ENCODE measurements around the gene ZP4. TPM values are rescaled to one million over a fixed set of nuclear protein-coding genes. Genes with fewer than 3 reads are reported as not detected.

Gene ZP4
- total RNA-seq, 1 experiment from 2014 or later, result not detected

DNA sequence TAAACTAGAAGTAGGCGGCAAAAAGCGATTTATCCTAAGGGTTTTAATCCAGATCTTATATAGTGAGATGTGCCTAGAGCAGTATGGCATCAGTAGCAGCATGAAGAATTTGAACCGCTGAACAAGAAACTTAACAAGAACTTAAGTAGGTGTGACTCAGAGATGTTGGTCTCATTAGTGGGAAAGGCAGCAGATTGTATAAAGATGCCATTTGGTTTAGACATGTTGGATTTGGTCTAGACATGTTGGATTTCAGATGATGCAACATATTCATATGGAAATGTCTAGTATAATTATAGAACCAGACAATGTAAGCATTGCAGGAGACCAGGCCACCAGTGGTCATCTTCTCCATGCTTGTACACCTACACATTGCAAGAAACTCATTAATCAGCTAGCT is 42.1 kb upstream of the ZP4 start:
- no peaks in the 10 kb centered on the region for H3K79me2 ChIP-seq (ENCODE audit: low read length)
- H3K9me2 ChIP-seq (replicated peaks; ENCODE audit: low read length), result no peaks in the 10 kb centered on the region
- H3K36me3 ChIP-seq (ENCODE audit: low read depth, low read length), result no peaks in the 10 kb centered on the region
- no peaks in the 10 kb centered on the region for H3K27me3 ChIP-seq (ENCODE audit: low read length)
- no peak overlapping the region for H3K4me3 ChIP-seq (ENCODE audit: low read length)
- H3K4me2 ChIP-seq (ENCODE audit: low read length), result no peak overlapping the region
- H4K20me1 ChIP-seq (ENCODE audit: low read length), result no peaks in the 10 kb centered on the region
- DNase-seq, result no peak
- H3K27ac ChIP-seq (ENCODE audit: low read length), result no peak overlapping the region
- no peak overlapping the region for H2AFZ ChIP-seq (ENCODE audit: low read length)
- intact Hi-C loops (cut with micrococcal nuclease), result no loop called here
- TF ChIP-seq, protein P1, sequence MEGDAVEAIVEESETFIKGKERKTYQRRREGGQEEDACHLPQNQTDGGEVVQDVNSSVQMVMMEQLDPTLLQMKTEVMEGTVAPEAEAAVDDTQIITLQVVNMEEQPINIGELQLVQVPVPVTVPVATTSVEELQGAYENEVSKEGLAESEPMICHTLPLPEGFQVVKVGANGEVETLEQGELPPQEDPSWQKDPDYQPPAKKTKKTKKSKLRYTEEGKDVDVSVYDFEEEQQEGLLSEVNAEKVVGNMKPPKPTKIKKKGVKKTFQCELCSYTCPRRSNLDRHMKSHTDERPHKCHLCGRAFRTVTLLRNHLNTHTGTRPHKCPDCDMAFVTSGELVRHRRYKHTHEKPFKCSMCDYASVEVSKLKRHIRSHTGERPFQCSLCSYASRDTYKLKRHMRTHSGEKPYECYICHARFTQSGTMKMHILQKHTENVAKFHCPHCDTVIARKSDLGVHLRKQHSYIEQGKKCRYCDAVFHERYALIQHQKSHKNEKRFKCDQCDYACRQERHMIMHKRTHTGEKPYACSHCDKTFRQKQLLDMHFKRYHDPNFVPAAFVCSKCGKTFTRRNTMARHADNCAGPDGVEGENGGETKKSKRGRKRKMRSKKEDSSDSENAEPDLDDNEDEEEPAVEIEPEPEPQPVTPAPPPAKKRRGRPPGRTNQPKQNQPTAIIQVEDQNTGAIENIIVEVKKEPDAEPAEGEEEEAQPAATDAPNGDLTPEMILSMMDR (conservative IDR thresholded peaks at IDR 0.05; ENCODE audit: low read depth, low read length), result no peak
- TF ChIP-seq EZH2 (IDR thresholded peaks at IDR 0.05; ENCODE audit: low read length, unreplicated experiment) (no peak), EZH2phosphoT487 (IDR thresholded peaks at IDR 0.05; ENCODE audit: borderline replicate concordance, low read length) (no peak)
- no peaks in the 10 kb centered on the region for H3K9me3 ChIP-seq (ENCODE audit: low read length)
- H3K4me1 ChIP-seq (ENCODE audit: insufficient read depth, low read length), result no peaks in the 10 kb centered on the region
- ChIA-PET CTCF (no interaction called here), POLR2A (ENCODE audit: unreplicated experiment) (no interaction called here)
- ATAC-seq, result no peak
- H3F3A ChIP-seq (ENCODE audit: low read length, unreplicated experiment), result no peaks in the 10 kb centered on the region
- no TSS peak for BruUV-seq (replicated peaks)
- H3K9ac ChIP-seq (ENCODE audit: low read length), result no peak overlapping the region

DNA sequence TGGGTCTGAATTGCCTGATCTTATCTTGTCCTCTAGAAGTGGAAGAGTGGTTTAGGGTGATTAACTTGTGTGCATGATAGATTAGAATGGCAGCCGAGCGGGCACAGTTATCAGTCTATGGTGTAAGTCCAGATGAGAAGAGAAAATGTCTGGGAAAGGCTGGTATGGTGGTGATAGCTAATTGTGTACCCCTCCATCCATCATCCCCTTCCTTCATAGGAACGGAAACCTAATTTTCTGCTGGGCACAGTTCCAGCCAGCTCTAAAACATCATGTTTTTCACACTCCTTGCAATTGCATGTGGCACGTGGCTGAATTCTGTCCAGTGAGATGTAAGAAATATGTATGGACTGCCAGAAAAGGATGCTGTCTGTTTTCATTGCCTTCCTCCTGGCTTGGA is 40.9 kb upstream of the ZP4 start:
- H3K27ac ChIP-seq (ENCODE audit: low read length), result no peak overlapping the region
- BruUV-seq (replicated peaks), result no TSS peak
- intact Hi-C loops (cut with micrococcal nuclease), result no loop called here
- no peaks in the 10 kb centered on the region for H3K79me2 ChIP-seq (ENCODE audit: low read length)
- no peaks in the 10 kb centered on the region for H3K4me1 ChIP-seq (ENCODE audit: insufficient read depth, low read length)
- no peak overlapping the region for H3K9ac ChIP-seq (ENCODE audit: low read length)
- CTCF ChIA-PET, result no interaction called here
- no peaks in the 10 kb centered on the region for H3K36me3 ChIP-seq (ENCODE audit: low read depth, low read length)
- no peaks in the 10 kb centered on the region for H3K9me3 ChIP-seq (ENCODE audit: low read length)
- H2AFZ ChIP-seq (ENCODE audit: low read length), result no peak overlapping the region
- no peak for DNase-seq
- ATAC-seq, result no peak
- H3F3A ChIP-seq (ENCODE audit: low read length, unreplicated experiment), result no peaks in the 10 kb centered on the region
- TF ChIP-seq EZH2phosphoT487 (IDR thresholded peaks at IDR 0.05; ENCODE audit: borderline replicate concordance, low read length) (no peak), EZH2 (IDR thresholded peaks at IDR 0.05; ENCODE audit: low read length, unreplicated experiment) (no peak)
- H3K27me3 ChIP-seq (ENCODE audit: low read length), result no peaks in the 10 kb centered on the region
- no peak overlapping the region for H3K4me3 ChIP-seq (ENCODE audit: low read length)
- no peak overlapping the region for H3K4me2 ChIP-seq (ENCODE audit: low read length)
- H4K20me1 ChIP-seq (ENCODE audit: low read length), result no peaks in the 10 kb centered on the region
- POLR2A ChIA-PET (ENCODE audit: unreplicated experiment), result no interaction called here
- no peaks in the 10 kb centered on the region for H3K9me2 ChIP-seq (replicated peaks; ENCODE audit: low read length)

DNA sequence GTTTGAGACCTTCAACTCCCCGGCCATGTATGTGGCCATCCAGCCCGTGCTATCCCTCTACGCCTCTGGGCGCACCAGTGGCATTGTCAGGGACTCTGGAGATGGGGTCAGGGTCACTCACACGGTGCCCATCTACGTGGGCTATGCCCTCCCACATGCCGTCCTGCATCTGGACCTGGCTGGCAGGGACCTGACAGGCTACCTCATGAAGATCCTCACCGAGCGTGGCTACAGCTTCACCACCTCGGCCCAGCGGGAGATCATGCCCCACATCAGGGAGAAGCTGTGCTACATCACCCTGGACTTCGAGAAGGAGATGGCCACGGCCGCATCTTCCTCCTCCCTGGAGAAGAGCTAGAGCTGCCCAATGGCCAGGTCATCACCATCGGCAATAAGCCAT is 36.5 kb upstream of the ZP4 start:
- ATAC-seq (no peak), DNase-seq (no peak)
- Histone ChIP-seq H2AFZ (ENCODE audit: low read length) (no peak overlapping the region), H4K20me1 (ENCODE audit: low read length) (no peaks in the 10 kb centered on the region), H3K9ac (ENCODE audit: low read length) (no peak overlapping the region), H3K36me3 (ENCODE audit: low read depth, low read length) (no peaks in the 10 kb centered on the region), H3K9me3 (ENCODE audit: low read length) (no peaks in the 10 kb centered on the region), H3K9me2 (replicated peaks; ENCODE audit: low read length) (no peaks in the 10 kb centered on the region), H3K79me2 (ENCODE audit: low read length) (no peaks in the 10 kb centered on the region), H3F3A (ENCODE audit: low read length, unreplicated experiment) (no peaks in the 10 kb centered on the region), H3K4me1 (ENCODE audit: insufficient read depth, low read length) (no peaks in the 10 kb centered on the region), H3K27me3 (ENCODE audit: low read length) (no peaks in the 10 kb centered on the region), H3K27ac (ENCODE audit: low read length) (no peak overlapping the region), H3K4me2 (ENCODE audit: low read length) (no peak overlapping the region), H3K4me3 (ENCODE audit: low read length) (no peak overlapping the region)
- CTCF ChIA-PET, result no interaction called here
- TF ChIP-seq, protein P1 (conservative IDR thresholded peaks at IDR 0.05; ENCODE audit: low read depth, low read length), result no peak
- no peak for TF ChIP-seq EZH2phosphoT487 (IDR thresholded peaks at IDR 0.05; ENCODE audit: borderline replicate concordance, low read length)
- no peak for TF ChIP-seq EZH2 (IDR thresholded peaks at IDR 0.05; ENCODE audit: low read length, unreplicated experiment)
- intact Hi-C loops (cut with micrococcal nuclease), result no loop called here
- BruUV-seq (replicated peaks), result no TSS peak
- POLR2A ChIA-PET (ENCODE audit: unreplicated experiment), result no interaction called here
